ENCODE results near the gene ABCA9. TPM values are rescaled to one million over a fixed set of nuclear protein-coding genes. Genes with fewer than 3 reads are reported as not detected.
"Not testable (repeated sequence)": the region's sequence is repeated elsewhere in the genome, so short reads cannot be mapped to it uniquely, and the experiment has no call there.

ABCA9 gene
- total RNA-seq, 1 donor from 2014 or later: 21.5 TPM

- intact Hi-C loops (cut with micrococcal nuclease): loop anchor here (10.0 kb wide), 1 partner anchor 187 kb away; no protein-coding TSS in a partner anchor
- peak; percentile 93 for ATAC-seq
- DNase-seq: peak; percentile 72
Observed at GRCh38 chr17:68961214-68961882, 99.4 kb downstream of the ABCA9 start.

- DNase-seq; ATAC-seq; intact Hi-C loops (cut with micrococcal nuclease): not testable (repeated sequence)
Observed at GRCh38 chr17:68959117-68959516, 101.6 kb downstream of the ABCA9 start.

- no peak for ATAC-seq
- DNase-seq: no peak
- intact Hi-C loops (cut with micrococcal nuclease): no loop called here
Observed at GRCh38 chr17:68957944-68958343, 102.8 kb downstream of the ABCA9 start.

- intact Hi-C loops (cut with micrococcal nuclease): no loop called here
Observed at GRCh38 chr17:68955181-68955841, 105.4 kb downstream of the ABCA9 start, which contains the start of gene ABCA8. Gene ABCA8 (minus strand): TSS chr17:68955392. CDS start chr17:68942034, 13,358 bp downstream.

DNA sequence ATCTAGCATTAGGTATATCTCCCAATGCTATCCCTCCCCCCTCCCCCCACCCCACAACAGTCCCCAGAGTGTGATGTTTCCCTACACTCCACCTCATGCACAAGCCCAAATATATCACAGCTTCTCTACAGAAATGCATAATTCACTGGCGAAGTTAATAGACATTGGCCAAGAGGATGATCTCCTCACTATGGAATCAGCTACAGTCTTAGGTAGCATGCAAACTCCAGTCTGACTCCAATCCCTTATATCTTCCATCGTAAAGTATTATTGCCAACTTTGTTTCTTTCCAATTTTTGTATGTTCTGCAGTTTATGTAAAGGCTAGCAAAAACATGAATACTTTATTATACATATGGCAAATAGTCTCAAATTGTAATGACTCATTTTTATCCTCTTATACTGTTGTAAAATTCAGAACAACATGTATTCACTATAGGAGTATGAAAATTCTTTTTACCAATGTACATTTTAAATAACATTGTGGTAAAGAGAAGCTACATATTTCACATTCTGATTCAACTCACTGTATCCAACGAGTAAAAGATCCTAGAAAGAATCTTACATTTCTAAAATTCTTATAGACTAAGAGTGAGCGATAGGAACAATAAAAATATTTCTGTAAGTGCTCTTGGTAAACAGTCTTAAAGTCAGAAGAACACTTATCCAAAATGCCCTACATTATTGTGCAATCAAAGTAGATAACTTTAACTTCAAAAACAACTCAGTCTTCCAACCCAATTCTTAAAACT is 106.4 kb downstream of the ABCA9 start:
- ATAC-seq (peak; percentile 30), DNase-seq (no peak)
- intact Hi-C loops (cut with micrococcal nuclease): no loop called here

More at GRCh38 chr17:68955181-68955841, 105.4 kb downstream of the ABCA9 start, which contains the start of gene ABCA8:
- DNase-seq: no peak
- peak; percentile 87 for ATAC-seq

DNA sequence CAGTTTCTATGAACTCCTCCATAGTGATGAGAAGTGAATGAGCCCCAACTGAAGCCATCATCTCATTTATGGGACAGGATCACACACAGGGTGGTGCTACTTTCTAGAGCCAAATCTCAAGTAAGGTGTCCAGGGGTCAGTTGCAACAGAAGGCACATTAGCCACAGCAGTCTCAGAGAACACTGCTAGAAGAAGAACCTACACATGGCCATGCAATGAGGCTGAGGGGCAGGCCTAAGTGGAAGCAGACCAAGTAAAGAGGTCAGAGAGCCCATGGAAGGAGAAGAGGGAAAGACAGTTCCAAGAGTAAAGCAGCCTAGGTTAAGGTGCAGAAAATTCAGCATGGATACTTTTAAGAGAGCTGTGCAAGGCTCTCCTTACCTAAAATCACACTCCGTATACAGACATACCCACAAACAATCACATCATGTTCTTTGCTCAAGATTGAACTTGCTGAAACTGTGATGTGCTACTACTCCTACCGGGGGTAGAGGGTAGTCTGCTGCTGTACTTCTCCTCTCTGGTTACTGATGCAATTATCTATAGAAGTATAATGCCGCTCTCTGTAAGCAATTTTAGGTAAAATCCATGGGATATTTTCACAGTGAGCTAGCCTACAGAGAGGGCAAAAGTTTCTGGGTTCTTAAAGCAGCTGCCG is 107.3 kb downstream of the ABCA9 start:
- ATAC-seq: peak; percentile 26
- no peak for DNase-seq
- intact Hi-C loops (cut with micrococcal nuclease): no loop called here

GRCh38 chr17:68950725-68951124 is 110.0 kb downstream of the ABCA9 start:
- DNase-seq (no peak), ATAC-seq (peak; percentile 61)
- intact Hi-C loops (cut with micrococcal nuclease): no loop called here

GRCh38 chr17:68947868-68948267 is 112.9 kb downstream of the ABCA9 start:
- DNase-seq; ATAC-seq; intact Hi-C loops (cut with micrococcal nuclease): not testable (repeated sequence)

DNA sequence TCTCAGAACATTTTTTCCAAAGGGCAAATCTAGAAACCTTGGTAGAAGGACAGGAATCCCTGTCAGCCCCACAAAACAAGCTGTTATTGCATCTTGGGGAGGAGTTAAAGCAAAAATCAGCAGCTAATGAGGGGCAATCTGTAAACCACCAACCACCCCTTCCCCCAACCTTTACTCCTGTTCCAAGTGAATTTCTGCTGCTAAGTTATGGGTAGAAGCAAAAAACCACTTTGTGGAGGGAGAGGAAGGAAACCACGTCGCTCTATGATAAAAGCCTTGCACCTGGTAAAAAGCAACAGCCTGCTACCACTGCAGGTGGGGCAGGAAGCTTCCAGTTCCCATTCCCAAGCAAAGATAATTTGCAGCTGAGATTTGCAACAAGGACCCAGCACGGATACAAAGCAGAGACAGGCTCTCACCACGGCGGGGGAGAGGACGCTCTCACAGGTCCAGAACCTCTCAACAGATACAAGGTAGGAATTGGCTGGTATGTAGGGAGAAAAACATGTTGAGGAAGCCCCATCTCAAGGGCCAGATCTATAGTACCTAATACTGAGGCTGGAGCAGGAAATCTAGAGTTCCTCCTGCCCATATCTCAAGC is 116.2 kb downstream of the ABCA9 start:
- intact Hi-C loops (cut with micrococcal nuclease): no loop called here
- DNase-seq: no peak
- ATAC-seq: no peak

GRCh38 chr17:68943812-68944182 is 116.9 kb downstream of the ABCA9 start:
- DNase-seq; ATAC-seq; intact Hi-C loops (cut with micrococcal nuclease): not testable (repeated sequence)

GRCh38 chr17:68943123-68943811 is 117.5 kb downstream of the ABCA9 start:
- DNase-seq: no peak
- intact Hi-C loops (cut with micrococcal nuclease): no loop called here
- ATAC-seq: no peak

- no peak for DNase-seq
- ATAC-seq: peak; percentile 30
- intact Hi-C loops (cut with micrococcal nuclease): no loop called here
Observed at GRCh38 chr17:68942389-68942788, 118.3 kb downstream of the ABCA9 start.

DNA sequence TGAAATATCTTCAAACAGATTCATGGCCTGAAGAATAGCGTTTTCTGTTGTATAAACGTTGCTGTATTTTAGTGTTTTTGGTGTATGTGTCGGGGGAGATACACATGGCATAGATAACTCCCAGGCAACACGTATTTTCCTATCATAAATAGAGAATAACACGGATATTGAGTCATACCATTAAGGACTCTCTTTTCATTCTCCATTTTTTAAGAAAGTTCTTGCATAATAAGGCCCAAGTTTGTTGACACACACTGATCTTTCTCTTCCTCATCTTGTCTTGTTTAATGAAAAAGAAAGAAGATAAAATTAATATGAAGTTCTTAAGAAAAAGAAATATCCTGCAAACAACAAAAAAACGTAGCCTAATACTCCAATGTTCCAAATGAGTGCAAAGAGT is 119.0 kb downstream of the ABCA9 start:
- ATAC-seq (no peak), DNase-seq (no peak)
- intact Hi-C loops (cut with micrococcal nuclease): no loop called here

DNA sequence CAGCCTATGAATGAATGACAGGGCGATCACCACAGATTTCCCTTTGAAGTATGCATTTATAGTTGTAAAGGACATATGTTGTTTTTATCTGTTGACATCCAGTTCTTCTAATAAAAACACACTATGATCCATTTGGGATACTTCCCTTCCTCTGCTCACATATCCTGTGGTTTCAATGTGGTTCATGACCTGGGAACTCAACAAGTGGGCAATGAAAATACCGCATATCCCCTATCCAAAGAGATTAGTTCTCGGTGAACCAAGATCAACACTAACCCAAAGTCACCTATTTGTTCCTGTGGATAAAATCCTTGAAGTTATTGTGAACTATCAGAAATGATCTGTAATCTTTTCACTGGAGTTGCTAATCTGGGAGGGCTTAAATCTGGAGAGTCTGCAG is 121.5 kb downstream of the ABCA9 start:
- intact Hi-C loops (cut with micrococcal nuclease): no loop called here
- ATAC-seq: no peak

DNA sequence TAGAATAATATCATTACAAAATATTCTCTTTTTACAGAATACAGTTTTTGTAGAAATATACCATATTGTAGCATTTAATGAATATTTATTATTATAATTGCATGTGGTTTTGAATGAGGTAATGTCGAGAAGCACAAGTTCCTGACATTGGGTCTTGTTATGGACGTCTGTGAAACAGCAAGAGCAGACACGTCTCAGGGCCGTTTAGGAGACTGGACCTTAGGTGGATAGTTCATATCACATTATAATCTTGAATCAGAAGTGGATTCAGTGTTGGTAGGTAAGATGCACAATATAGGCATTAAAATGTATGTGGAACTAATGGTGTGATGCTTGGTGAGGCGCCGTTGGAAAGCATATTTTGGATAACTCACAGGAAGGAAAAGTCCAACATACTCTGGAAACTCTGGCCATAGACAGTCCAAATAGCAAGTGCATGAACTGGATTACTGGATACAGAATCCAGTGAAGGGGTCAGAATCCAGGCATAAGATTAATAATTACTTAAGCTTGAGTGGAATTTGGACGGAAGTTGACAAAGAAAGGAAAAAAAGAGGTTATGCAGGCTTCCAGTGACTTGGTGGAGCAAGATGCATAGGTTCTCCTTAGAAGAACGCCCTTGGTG is 122.7 kb downstream of the ABCA9 start:
- ATAC-seq: no peak
- intact Hi-C loops (cut with micrococcal nuclease): no loop called here
- no peak for DNase-seq

More for the DNA sequence above, 121.5 kb downstream of the ABCA9 start:
- DNase-seq: no peak

DNA sequence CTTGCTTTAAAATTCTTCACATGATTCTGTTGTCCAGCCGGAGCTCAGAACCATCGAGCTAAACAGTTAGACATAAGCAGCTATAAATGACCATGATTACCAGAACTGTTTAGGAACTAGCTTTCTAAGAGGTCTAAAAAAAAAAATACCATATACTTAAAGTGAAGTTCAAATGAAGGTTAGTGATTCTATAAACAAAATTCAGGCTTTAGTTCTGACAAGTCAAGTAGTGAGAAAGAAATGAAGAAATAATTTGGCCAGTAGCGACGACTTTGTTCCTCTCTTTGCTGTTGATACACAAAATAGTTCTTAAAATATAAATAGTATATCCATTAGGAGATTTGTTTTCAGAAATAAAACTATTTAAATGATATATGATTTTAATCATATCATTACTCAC is 133.2 kb downstream of the ABCA9 start:
- no peak for ATAC-seq
- intact Hi-C loops (cut with micrococcal nuclease): no loop called here

GRCh38 chr17:68924793-68925720 is 135.7 kb downstream of the ABCA9 start:
- no peak for DNase-seq
- ATAC-seq: no peak
- intact Hi-C loops (cut with micrococcal nuclease): no loop called here

More for the DNA sequence above, 133.2 kb downstream of the ABCA9 start:
- DNase-seq: no peak

Data from left ventricle myocardium superior (tissue), 1 donor.